ENCODE data around the gene MRPS2.
A peak's percentile ranks its signal among the peaks of the same experiment; 100 is the strongest.

- TF ChIP-seq CTCF (IDR thresholded peaks at IDR 0.05; ENCODE audit: low read depth, low read length, missing input control) (no peak), RAD21 (IDR thresholded peaks at IDR 0.05) (no peak), HNF4G (IDR thresholded peaks at IDR 0.05) (peak; percentile 52), ZBTB33 (IDR thresholded peaks at IDR 0.05) (no peak), YY1 (IDR thresholded peaks at IDR 0.05) (no peak), REST (IDR thresholded peaks at IDR 0.05) (no peak), SP1 (IDR thresholded peaks at IDR 0.05) (no peak), GABPA (IDR thresholded peaks at IDR 0.05 in 1 of 2, conservative IDR thresholded peaks at IDR 0.05 in 1 of 2) (no peak), MAX (IDR thresholded peaks at IDR 0.05) (no peak), TAF1 (conservative IDR thresholded peaks at IDR 0.05) (no peak)
These were observed 8.7 kb upstream of the MRPS2 start for GRCh38 chr9:135491764-135492163.

All from liver (tissue), 3 donors.